DMS79 treated with DMSO at 0.1 percent for 48 hours (cell line): ENCODE measurements around the gene ATAD1.
"Not testable (repeated sequence)": the region's sequence is repeated elsewhere in the genome, so short reads cannot be mapped to it uniquely, and the experiment has no call there.

Source experiments
- DNase-seq: peaks from one replicate; lab custom pipeline; 2025; lab: John Stamatoyannopoulos, UW

Gene ATAD1

GRCh38 chr10:87817609-87818504 lies at the start of gene ATAD1:
Gene ATAD1, minus strand, starts transcription at chr10:87818226. Its CDS starts 3,627 bp downstream, at chr10:87814599.
- peak; percentile 60 for DNase-seq

GRCh38 chr10:87867453-87867852 lies 49.4 kb upstream of the ATAD1 start:
- no peak for DNase-seq

- DNase-seq, result no peak
These were observed 48.5 kb upstream of the ATAD1 start for GRCh38 chr10:87866412-87866974.

- DNase-seq, result no peak
These were observed 47.3 kb upstream of the ATAD1 start for GRCh38 chr10:87865241-87865881.

DNA sequence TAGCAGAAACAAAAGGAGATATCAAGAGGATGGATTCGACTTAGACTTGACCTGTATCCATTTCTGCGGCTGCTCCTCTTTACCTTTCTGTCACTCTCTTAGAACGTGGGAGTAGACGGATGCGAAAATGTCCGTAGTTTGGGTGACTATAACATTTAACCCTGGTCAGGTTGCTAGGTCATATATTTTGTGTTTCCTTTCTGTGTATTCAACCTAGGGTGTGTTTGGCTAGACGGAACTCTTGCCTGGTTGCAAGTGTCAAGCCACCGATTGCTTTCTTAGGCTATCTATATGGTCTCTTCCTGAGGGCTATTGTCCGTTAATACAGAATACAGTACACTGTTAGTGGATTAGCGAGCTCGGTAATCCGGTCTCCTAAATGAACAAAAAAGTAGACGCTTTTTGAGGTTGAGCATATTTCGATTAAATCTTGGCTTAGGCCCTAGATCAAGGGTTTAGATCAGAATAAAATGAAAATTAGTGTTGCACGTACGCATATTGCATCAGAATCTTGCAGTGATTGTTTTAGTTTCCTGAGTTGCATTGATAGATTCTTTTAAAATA lies 46.6 kb upstream of the ATAD1 start:
- no peak for DNase-seq

DNA sequence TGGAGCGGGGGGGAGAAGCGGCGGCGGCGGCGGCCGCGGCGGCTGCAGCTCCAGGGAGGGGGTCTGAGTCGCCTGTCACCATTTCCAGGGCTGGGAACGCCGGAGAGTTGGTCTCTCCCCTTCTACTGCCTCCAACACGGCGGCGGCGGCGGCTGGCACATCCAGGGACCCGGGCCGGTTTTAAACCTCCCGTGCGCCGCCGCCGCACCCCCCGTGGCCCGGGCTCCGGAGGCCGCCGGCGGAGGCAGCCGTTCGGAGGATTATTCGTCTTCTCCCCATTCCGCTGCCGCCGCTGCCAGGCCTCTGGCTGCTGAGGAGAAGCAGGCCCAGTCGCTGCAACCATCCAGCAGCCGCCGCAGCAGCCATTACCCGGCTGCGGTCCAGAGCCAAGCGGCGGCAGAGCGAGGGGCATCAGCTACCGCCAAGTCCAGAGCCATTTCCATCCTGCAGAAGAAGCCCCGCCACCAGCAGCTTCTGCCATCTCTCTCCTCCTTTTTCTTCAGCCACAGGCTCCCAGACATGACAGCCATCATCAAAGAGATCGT lies 46.0 kb upstream of the ATAD1 start:
- DNase-seq, result not testable (repeated sequence)

DNA sequence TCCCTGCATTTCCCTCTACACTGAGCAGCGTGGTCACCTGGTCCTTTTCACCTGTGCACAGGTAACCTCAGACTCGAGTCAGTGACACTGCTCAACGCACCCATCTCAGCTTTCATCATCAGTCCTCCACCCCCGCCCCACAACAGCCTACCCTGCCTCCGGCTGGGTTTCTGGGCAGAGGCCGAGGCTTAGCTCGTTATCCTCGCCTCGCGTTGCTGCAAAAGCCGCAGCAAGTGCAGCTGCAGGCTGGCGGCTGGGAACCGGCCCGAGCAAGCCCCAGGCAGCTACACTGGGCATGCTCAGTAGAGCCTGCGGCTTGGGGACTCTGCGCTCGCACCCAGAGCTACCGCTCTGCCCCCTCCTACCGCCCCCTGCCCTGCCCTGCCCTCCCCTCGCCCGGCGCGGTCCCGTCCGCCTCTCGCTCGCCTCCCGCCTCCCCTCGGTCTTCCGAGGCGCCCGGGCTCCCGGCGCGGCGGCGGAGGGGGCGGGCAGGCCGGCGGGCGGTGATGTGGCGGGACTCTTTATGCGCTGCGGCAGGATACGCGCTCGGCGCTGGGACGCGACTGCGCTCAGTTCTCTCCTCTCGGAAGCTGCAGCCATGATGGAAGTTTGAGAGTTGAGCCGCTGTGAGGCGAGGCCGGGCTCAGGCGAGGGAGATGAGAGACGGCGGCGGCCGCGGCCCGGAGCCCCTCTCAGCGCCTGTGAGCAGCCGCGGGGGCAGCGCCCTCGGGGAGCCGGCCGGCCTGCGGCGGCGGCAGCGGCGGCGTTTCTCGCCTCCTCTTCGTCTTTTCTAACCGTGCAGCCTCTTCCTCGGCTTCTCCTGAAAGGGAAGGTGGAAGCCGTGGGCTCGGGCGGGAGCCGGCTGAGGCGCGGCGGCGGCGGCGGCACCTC lies 45.3 kb upstream of the ATAD1 start, which contains the start of the genes KLLN and PTEN:
TSS of gene KLLN (minus strand) at position 481 of the 891 bp plus-strand sequence. CDS start 1,046 bp downstream, outside the sequence.
TSS of gene PTEN (plus strand) at position 573 of the 891 bp plus-strand sequence. CDS start 845 bp downstream, outside the sequence.
- DNase-seq, result peak; percentile 74

GRCh38 chr10:87862679-87863052 lies 44.6 kb upstream of the ATAD1 start:
- DNase-seq, result no peak

GRCh38 chr10:87861953-87862678 lies 44.1 kb upstream of the ATAD1 start:
- peak; percentile 82 for DNase-seq

GRCh38 chr10:87861566-87861952 lies 43.5 kb upstream of the ATAD1 start:
- no peak for DNase-seq

DNA sequence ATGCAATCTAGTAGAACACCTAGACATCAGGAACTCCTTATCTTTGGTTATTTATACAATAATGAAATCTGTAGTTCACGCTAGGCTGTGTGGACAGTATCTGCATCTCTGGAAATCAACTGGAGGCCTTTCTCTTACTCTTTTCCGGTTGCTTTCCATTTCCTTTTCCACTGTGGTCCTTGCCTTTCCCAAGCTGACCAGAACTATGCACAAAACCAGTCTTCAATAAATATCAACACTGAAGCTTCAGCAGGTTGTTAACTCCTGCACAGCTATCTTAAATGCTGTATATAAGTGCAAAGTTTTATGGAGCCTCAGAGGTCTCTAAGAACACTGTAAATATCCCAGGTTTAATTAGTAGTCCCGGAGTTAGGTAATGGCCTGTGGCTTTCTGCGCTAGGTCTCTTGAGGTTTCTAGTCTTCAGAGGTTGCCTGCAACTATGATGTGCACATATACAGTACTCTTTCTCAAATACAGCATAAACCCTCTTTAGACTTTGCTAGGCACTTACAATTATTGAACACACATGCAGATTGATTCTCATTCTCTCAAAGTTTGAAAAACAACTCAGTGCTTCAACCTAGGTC lies 42.9 kb upstream of the ATAD1 start:
- DNase-seq, result no peak

GRCh38 chr10:87860156-87860795 lies 42.2 kb upstream of the ATAD1 start:
- no peak for DNase-seq

GRCh38 chr10:87855665-87856064 lies 37.6 kb upstream of the ATAD1 start:
- not testable (repeated sequence) for DNase-seq

GRCh38 chr10:87855247-87855646 lies 37.2 kb upstream of the ATAD1 start:
- DNase-seq, result not testable (repeated sequence)

- no peak for DNase-seq
These were observed 34.1 kb upstream of the ATAD1 start for GRCh38 chr10:87852089-87852488.

DNA sequence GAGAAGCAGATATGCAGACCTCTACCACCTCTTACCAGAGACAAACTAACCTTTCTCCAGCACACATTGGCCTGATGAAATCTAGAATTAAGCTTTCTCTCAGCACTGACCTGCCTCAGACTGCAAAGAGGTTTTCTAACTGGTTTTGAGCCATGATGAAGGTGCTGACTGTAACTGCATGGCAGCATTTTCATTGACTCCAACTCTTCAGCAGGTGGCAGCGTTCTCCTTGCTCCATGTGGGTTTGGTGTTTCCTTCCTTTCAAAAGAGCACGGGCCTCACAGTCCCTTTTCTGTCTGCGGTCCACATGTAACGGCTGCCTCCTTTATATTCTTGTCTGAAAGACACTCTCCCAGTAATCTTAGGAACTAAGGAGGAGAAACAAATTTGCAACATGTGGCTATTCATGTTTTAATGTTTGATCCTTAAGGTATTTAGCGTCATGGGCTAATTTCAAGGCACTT lies 32.7 kb upstream of the ATAD1 start:
- DNase-seq, result no peak

- no peak for DNase-seq
These were observed 31.0 kb upstream of the ATAD1 start for GRCh38 chr10:87849001-87849400.

DNA sequence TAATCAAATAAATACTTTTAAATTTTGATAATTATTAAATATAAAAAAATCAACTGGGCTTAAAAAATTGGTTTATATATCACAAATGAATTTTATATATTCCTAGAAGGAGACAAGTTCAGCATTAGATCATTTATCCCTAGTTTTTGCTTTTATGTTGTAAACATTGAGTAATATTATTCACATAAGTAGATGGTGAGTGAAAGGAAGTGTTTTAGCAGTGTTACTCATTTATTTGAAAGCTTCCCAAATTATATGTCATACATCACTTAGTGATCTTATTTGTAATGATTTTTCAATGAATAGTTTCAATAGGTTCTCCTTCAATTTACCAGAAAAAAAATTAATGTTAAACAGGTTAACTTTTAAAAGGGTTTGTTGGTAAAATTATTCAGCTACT lies 29.5 kb upstream of the ATAD1 start:
- DNase-seq, result no peak

GRCh38 chr10:87846711-87847110 lies 28.7 kb upstream of the ATAD1 start:
- not testable (repeated sequence) for DNase-seq
